GM12865 (cell line): Measurements from ENCODE around the gene TMEM184C.

Source experiments
- DNase-seq: peaks from one replicate; pipeline ENCODE4 v3.0.0; 2010; ENCODE audit warnings: low read depth
- H3K4me3 ChIP-seq: 2 replicates; pipeline ENCODE4 v1.5.1; 2011; ENCODE audit warnings: mild to moderate bottlenecking, low read depth, low read length, control low read depth
- CTCF ChIP-seq: IDR thresholded peaks from 2 replicates; pipeline ENCODE4 v1.5.1; 2011; ENCODE audit warnings: low read length, control low read depth, low read depth, inconsistent platforms; ENCODE audit not compliant: insufficient read depth; ENCODE audit errors: missing control alignments

Gene TMEM184C

GRCh38 chr4:147616849-147617172 lies 386 bp upstream of the TMEM184C start:
- no peak for DNase-seq
- peak overlapping the region; percentile 77 for H3K4me3 ChIP-seq
- TF ChIP-seq CTCF = no peak

GRCh38 chr4:147617841-147618691 lies 869 bp downstream of the TMEM184C start:
- DNase-seq = peak; percentile 36
- TF ChIP-seq CTCF = no peak
- peak overlapping the region; percentile 77 for H3K4me3 ChIP-seq

- H3K4me3 ChIP-seq = no peak overlapping the region
- TF ChIP-seq CTCF = no peak
- DNase-seq = no peak
Measured at GRCh38 chr4:147620315-147620714, 3.1 kb downstream of the TMEM184C start.

DNA sequence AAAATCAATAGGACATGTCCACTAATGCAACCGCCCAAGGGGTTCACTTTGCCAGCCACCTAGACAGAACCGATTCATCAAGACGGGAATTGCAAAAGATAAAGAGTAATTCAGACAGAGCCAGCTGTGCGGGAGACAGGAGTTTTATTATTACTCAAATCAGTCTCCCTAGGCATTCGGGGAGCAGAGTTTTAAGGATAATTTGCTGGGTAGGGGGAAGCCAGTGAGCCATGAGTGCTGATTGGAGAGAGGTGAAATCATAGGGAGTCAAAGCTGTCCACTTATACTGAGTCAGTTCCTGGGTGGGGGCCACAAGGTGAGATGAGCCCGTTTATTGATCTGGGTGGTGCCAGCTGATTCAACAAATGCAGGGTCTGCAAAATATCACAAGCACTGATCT lies 8.5 kb downstream of the TMEM184C start:
- no peak for DNase-seq
- no peak overlapping the region for H3K4me3 ChIP-seq
- no peak for TF ChIP-seq CTCF

DNA sequence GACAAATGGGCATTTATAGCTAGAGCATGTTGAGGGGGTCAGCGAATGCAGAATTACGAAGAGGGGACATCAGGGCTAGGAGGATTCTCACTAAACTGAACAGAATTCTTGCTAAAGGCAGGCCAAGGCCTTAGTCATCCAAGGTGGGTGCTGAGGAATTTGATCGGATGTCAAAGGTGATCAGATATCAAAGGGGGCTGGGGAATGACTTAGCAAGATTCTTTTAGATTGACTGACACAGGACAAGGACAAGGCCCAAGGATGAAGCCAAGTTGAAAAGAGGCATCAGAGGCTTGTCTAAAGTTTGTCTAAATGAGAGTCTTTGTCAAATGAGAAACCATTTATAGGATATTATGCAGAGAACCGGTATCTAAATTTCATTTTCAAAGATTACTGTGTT lies 9.7 kb downstream of the TMEM184C start:
- TF ChIP-seq CTCF = no peak
- no peak overlapping the region for H3K4me3 ChIP-seq
- no peak for DNase-seq

DNA sequence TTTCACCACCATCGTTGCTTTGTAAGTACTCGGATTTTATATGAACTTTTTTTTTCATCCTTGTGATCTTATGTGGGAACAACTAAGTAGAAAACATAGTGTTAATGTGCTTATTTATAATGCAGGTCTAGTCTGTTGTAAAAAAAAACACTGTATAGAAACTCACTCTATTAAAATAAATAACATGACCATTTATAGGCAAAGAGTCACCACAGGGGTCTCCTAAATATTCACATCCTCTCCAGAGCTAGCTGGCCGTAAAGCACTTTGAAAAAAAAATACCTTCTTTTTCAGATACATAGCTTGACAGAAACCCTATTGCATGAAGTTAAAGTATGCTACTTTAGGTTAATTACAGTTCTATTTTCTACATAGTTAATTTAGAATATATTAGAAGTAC lies 11.2 kb downstream of the TMEM184C start:
- DNase-seq = no peak
- no peak for TF ChIP-seq CTCF
- no peak overlapping the region for H3K4me3 ChIP-seq
